Smooth muscle cell (in vitro differentiated cells): Measurements from ENCODE around the gene PLPPR4. TPM values are rescaled to one million over a fixed set of nuclear protein-coding genes. Genes with fewer than 3 reads are reported as not detected.

Source experiments
- DNase-seq: peaks from one replicate; lab custom pipeline; 2025; ENCODE audit not compliant: unreplicated experiment; lab: John Stamatoyannopoulos, UW
- H2AFZ ChIP-seq: fragments of 200-600 bp; sonication (generic); 2 replicates; pipeline ENCODE4 v1.6.0; 2016; ENCODE audit warnings: antibody characterized with exemption, low read depth, mild to moderate bottlenecking
- H3F3A ChIP-seq: fragments of 200-600 bp; sonication (generic); 2 replicates; pipeline ENCODE4 v1.6.0; 2017; ENCODE audit warnings: antibody characterized with exemption, low read depth
- H3K27ac ChIP-seq: fragments of 200-600 bp; sonication (generic); 2 replicates; pipeline ENCODE4 v1.5.1; 2016; ENCODE audit warnings: low read depth, mild to moderate bottlenecking
- H3K27me3 ChIP-seq: fragments of 200-600 bp; sonication (generic); 2 replicates; pipeline ENCODE4 v1.6.1; 2016; ENCODE audit warnings: low read depth, mild to moderate bottlenecking
- H3K36me3 ChIP-seq: fragments of 200-600 bp; sonication (generic); 2 replicates; pipeline ENCODE4 v1.5.1; 2016; ENCODE audit warnings: low read depth
- H3K4me1 ChIP-seq: fragments of 200-600 bp; sonication (generic); 2 replicates; pipeline ENCODE4 v1.5.1; 2016; ENCODE audit warnings: low read depth
- H3K4me2 ChIP-seq: fragments of 200-600 bp; sonication (generic); 2 replicates; pipeline ENCODE4 v1.6.0; 2016; ENCODE audit warnings: mild to moderate bottlenecking
- H3K4me3 ChIP-seq: fragments of 200-600 bp; sonication (generic); 2 replicates; pipeline ENCODE4 v1.5.1; 2016; ENCODE audit warnings: mild to moderate bottlenecking
- H3K79me2 ChIP-seq: fragments of 200-600 bp; sonication (generic); 2 replicates; pipeline ENCODE4 v1.6.0; 2016; ENCODE audit warnings: low read depth, mild to moderate bottlenecking
- H3K9ac ChIP-seq: fragments of 200-600 bp; sonication (generic); 2 replicates; pipeline ENCODE4 v1.6.0; 2016; ENCODE audit warnings: low read depth
- H3K9me3 ChIP-seq: fragments of 200-600 bp; sonication (generic); replicated peaks from 2 replicates; pipeline ENCODE4 v1.5.1; 2016; ENCODE audit warnings: low read depth
- H4K20me1 ChIP-seq: fragments of 200-600 bp; sonication (generic); 2 replicates; pipeline ENCODE4 v1.6.0; 2016; ENCODE audit warnings: low read depth
- WGBS: methylation state at CpG from one replicate; pipeline ENCODE4 v1.1.7; 2016; ENCODE audit warnings: low lambda C conversion rate; 5-methylcytosine and 5-hydroxymethylcytosine counted together
- polyA plus RNA-seq: library from polyadenylated mRNA; unstranded; fragments of >200 nt; fragmentation: Nextera tagmentation; extraction: Ambion mirVana; gene quantifications from 2 replicates; pipeline ENCODE4 v1.2.1, GENCODE V29; 2016
- total RNA-seq: library from RNA; depleted of rRNA; stranded (reverse); fragments of >200 nt; gene quantifications from 2 replicates; pipeline ENCODE4 v1.2.3, GENCODE V29; 2014
- TF ChIP-seq, protein P1 (sequence below): fragments of 200-600 bp; sonication (generic); IDR thresholded peaks from 2 replicates; pipeline ENCODE4 v1.5.1; 2017; ENCODE audit warnings: borderline replicate concordance, mild to moderate bottlenecking, antibody characterized with exemption; ENCODE audit not compliant: insufficient read depth, poor library complexity, severe bottlenecking

The PLPPR4 gene
- total and polyA plus RNA-seq, 2 experiments from 2014 or later, result 4.6 to 8.4 TPM

DNA sequence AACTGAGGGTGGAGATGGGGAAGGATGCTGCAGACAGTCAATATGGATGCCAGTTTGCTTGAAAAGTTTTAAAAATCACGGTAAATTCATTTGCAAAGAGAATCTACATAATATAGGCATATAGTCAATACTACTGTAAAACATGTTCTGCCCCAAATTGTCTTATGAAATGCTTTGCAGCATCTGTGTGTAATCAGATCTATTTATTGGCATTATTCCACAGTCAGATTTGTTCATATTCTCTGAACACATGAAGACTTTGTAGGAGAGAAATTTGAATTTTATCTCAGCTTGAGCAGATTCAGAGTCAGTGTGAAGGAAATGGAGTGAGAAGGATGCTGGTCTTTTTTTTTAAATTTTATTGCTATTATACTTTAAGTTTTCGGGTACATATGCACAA, 88.5 kb downstream of the PLPPR4 start:
- Histone ChIP-seq H2AFZ (no peak overlapping the region), H3K36me3 (no peaks in the 10 kb centered on the region), H3K4me1 (no peaks in the 10 kb centered on the region), H3F3A (no peaks in the 10 kb centered on the region), H4K20me1 (no peaks in the 10 kb centered on the region), H3K27ac (no peak overlapping the region), H3K4me2 (no peak overlapping the region), H3K4me3 (no peak overlapping the region), H3K79me2 (no peaks in the 10 kb centered on the region), H3K9me3 (no peaks in the 10 kb centered on the region), H3K27me3 (no peaks in the 10 kb centered on the region), H3K9ac (no peak overlapping the region)
- TF ChIP-seq, protein P1, sequence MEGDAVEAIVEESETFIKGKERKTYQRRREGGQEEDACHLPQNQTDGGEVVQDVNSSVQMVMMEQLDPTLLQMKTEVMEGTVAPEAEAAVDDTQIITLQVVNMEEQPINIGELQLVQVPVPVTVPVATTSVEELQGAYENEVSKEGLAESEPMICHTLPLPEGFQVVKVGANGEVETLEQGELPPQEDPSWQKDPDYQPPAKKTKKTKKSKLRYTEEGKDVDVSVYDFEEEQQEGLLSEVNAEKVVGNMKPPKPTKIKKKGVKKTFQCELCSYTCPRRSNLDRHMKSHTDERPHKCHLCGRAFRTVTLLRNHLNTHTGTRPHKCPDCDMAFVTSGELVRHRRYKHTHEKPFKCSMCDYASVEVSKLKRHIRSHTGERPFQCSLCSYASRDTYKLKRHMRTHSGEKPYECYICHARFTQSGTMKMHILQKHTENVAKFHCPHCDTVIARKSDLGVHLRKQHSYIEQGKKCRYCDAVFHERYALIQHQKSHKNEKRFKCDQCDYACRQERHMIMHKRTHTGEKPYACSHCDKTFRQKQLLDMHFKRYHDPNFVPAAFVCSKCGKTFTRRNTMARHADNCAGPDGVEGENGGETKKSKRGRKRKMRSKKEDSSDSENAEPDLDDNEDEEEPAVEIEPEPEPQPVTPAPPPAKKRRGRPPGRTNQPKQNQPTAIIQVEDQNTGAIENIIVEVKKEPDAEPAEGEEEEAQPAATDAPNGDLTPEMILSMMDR, result no peak
- no peak for DNase-seq
- 91% methylated on average over 2 of the region's 2 CpGs for WGBS

DNA sequence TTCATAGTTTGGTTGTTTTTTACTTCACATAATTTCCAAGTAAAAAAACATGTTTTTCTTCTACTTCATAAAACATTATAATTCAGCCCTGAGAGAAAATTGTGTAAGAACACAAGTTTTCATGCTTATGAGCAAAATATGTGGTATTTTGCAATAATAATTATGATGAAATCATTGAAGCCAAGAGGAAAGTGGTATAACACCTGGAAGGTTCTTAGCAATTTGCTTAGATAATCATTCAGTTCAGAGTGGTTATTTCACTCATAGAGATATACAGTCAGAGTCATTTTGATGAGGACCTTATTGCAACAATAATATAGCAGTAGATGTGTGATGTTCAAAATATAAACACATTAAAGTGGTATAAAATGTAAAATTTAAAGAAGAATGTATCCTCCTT, 94.5 kb downstream of the PLPPR4 start:
- TF ChIP-seq, protein P1, result no peak

More for the DNA sequence above, 94.5 kb downstream of the PLPPR4 start:
- H3K4me2 ChIP-seq, result no peak overlapping the region
- no peaks in the 10 kb centered on the region for H4K20me1 ChIP-seq
- no peak overlapping the region for H2AFZ ChIP-seq
- H3K79me2 ChIP-seq, result no peaks in the 10 kb centered on the region
- H3K27me3 ChIP-seq, result no peaks in the 10 kb centered on the region
- H3K36me3 ChIP-seq, result no peaks in the 10 kb centered on the region
- no peak overlapping the region for H3K4me3 ChIP-seq
- H3K27ac ChIP-seq, result no peak overlapping the region
- H3K9me3 ChIP-seq, result no peaks in the 10 kb centered on the region
- no peak for DNase-seq
- H3F3A ChIP-seq, result no peaks in the 10 kb centered on the region
- H3K4me1 ChIP-seq, result no peaks in the 10 kb centered on the region
- no peak overlapping the region for H3K9ac ChIP-seq
